Neutrophil (primary cell): ENCODE measurements around the gene SH3D21.
A peak's percentile ranks its signal among the peaks of the same experiment; 100 is the strongest.

Experiments used
- H3K27ac ChIP-seq: fragments of 200-600 bp; sonication (generic); 2 replicates; pipeline ENCODE4 v1.5.1; 2016; ENCODE audit warnings: mild to moderate bottlenecking, moderate library complexity
- H3K27me3 ChIP-seq: fragments of 200-600 bp; sonication (generic); 2 replicates; pipeline ENCODE4 v1.6.0; 2016; ENCODE audit warnings: mild to moderate bottlenecking
- H3K36me3 ChIP-seq: fragments of 200-600 bp; sonication (generic); 2 replicates; pipeline ENCODE4 v1.5.1; 2017
- H3K4me1 ChIP-seq, 2 experiments: fragments of 200-600 bp in 1 of 2; sonication (generic) in 1 of 2; 1 replicate in 1 of 2; 2 replicates in 1 of 2; pipeline versions ENCODE4 v1.5.1 to v1.6.1; 2013 to 2016; ENCODE audit warnings: low read depth in 1 of 2, low read length in 1 of 2, mild to moderate bottlenecking in 1 of 2, moderate library complexity in 1 of 2; ENCODE audit not compliant: control insufficient read depth in 1 of 2, insufficient read depth in 1 of 2
- H3K4me3 ChIP-seq, 2 experiments: fragments of 200-600 bp in 1 of 2; sonication (generic) in 1 of 2; 1 replicate in 1 of 2; 2 replicates in 1 of 2; pipeline ENCODE4 v1.5.1; 2013 to 2016; ENCODE audit warnings: low read depth in 1 of 2, low read length in 1 of 2, mild to moderate bottlenecking in 1 of 2, moderate library complexity in 1 of 2
- H3K9me3 ChIP-seq: fragments of 200-600 bp; sonication (generic); 2 replicates; pipeline ENCODE4 v1.5.1; 2016
- TF ChIP-seq, protein P1 (sequence below): fragments of 200-600 bp; sonication (generic); IDR thresholded peaks from 2 replicates; pipeline ENCODE4 v1.5.1; 2016; ENCODE audit warnings: antibody characterized with exemption

Gene SH3D21

GRCh38 chr1:36367066-36367465, 60.9 kb downstream of the SH3D21 start:
- Histone ChIP-seq H3K27ac (peak overlapping the region; percentile 97), H3K27me3 (no peaks in the 10 kb centered on the region), H3K9me3 (no peaks in the 10 kb centered on the region), H3K4me1 (peaks cover 74 to 77% of the 10 kb centered on the region in 2 experiments), H3K36me3 (peaks cover 50% of the 10 kb centered on the region), H3K4me3 (peak overlapping the region; percentile 23 to 58)
- TF ChIP-seq, protein P1, sequence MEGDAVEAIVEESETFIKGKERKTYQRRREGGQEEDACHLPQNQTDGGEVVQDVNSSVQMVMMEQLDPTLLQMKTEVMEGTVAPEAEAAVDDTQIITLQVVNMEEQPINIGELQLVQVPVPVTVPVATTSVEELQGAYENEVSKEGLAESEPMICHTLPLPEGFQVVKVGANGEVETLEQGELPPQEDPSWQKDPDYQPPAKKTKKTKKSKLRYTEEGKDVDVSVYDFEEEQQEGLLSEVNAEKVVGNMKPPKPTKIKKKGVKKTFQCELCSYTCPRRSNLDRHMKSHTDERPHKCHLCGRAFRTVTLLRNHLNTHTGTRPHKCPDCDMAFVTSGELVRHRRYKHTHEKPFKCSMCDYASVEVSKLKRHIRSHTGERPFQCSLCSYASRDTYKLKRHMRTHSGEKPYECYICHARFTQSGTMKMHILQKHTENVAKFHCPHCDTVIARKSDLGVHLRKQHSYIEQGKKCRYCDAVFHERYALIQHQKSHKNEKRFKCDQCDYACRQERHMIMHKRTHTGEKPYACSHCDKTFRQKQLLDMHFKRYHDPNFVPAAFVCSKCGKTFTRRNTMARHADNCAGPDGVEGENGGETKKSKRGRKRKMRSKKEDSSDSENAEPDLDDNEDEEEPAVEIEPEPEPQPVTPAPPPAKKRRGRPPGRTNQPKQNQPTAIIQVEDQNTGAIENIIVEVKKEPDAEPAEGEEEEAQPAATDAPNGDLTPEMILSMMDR = no peak

GRCh38 chr1:36367798-36368197, 61.6 kb downstream of the SH3D21 start:
- no peaks in the 10 kb centered on the region for H3K27me3 ChIP-seq
- peak overlapping the region; percentile 97 for H3K27ac ChIP-seq
- TF ChIP-seq, protein P1 = no peak
- peak overlapping the region in 1 of 2 experiments; percentile 58 for H3K4me3 ChIP-seq
- H3K9me3 ChIP-seq = no peaks in the 10 kb centered on the region
- H3K4me1 ChIP-seq = peaks cover 82 to 84% of the 10 kb centered on the region in 2 experiments
- H3K36me3 ChIP-seq = peaks cover 47% of the 10 kb centered on the region

DNA sequence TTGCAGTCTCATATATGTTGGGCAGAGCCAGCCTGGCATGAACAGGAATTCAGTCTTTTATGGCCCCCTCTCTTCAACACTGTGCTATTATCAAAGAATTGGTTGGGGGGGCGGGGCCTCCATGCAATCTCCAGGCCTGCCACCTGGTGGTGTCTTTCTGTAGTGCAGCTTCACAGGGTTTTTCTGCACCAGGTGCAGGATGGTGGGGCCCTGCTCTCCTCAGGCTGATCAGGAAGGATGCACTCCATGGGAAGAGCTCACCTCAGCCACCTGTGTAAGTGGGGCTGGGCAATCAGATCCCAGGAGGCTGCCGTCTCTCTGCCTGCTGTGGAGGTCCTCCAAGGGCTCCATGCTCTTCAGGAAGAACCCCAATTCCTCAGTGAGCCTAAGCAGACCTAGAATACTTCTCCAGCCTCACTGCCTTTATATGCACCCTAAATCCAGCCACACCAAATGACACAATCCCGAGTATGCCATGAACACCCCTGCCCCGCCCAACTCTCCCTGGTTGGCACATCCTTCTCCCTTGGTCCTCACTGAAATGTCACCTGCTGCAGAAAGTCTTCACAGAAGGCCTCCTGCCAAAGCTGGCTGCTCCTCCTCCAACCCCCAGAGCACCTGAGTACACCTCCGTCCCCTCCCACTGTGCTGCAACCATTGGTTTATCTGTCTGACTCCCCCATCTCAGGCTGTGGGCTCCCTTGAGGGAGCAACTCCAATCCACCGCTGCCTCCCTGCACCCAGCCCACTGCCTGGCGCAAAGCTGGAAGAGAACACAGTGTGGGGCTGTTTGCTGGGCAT, 63.1 kb downstream of the SH3D21 start:
- peaks cover 96 to 99% of the 10 kb centered on the region in 2 experiments for H3K4me1 ChIP-seq
- H3K36me3 ChIP-seq = peaks cover 43% of the 10 kb centered on the region
- TF ChIP-seq, protein P1 = peak; percentile 96
- H3K27me3 ChIP-seq = no peaks in the 10 kb centered on the region
- peak overlapping the region; percentile 3 to 46 for H3K4me3 ChIP-seq
- peak overlapping the region; percentile 97 for H3K27ac ChIP-seq
- H3K9me3 ChIP-seq = no peaks in the 10 kb centered on the region
